ENCODE data around the gene HBG2. TPM values are rescaled to one million over a fixed set of nuclear protein-coding genes. Genes with fewer than 3 reads are reported as not detected.
"Not testable (repeated sequence)": the region's sequence is repeated elsewhere in the genome, so short reads cannot be mapped to it uniquely, and the experiment has no call there.

Gene HBG2
- total and polyA plus RNA-seq, 4 experiments from 2014 or later: not detected

GRCh38 chr11:5269715-5270147 is 15.2 kb upstream of the HBG2 start, which contains the start of gene HBE1:
TSS of gene HBE1 (minus strand) at chr11:5269945. CDS start at chr11:5269890, 55 bp downstream.
- H3K4me1 Mint-ChIP-seq: no peaks in the 10 kb centered on the region
- CTCF ChIA-PET (ENCODE audit: partially characterized antibody): no interaction called here
- H3K4me1 ChIP-seq (ENCODE audit: insufficient read depth, low read length): no peaks in the 10 kb centered on the region
- POLR2A ChIA-PET (ENCODE audit: partially characterized antibody): no interaction called here
- H3K4me3 ChIP-seq (ENCODE audit: low read length in 2 of 2): no peak within 1 kb of the TSS
- peaks cover 0 to 2% of the 10 kb centered on the region in 2 donors for H3K27me3 Mint-ChIP-seq
- no peak for DNase-seq
- H3K27ac Mint-ChIP-seq: no peak within 1 kb of the TSS
- peaks cover 0 to 3% (median 0%) of the 10 kb centered on the region in 8 donors for H3K9me3 Mint-ChIP-seq
- no peak within 1 kb of the TSS for H3K4me3 Mint-ChIP-seq
- H3K36me3 Mint-ChIP-seq: no peaks in the 10 kb centered on the region
- intact Hi-C loops (cut with micrococcal nuclease): no loop called here
- no peak within 1 kb of the TSS for H3K27ac ChIP-seq (ENCODE audit: low read depth, low read length)
- no peaks in the 10 kb centered on the region for H3K9me3 ChIP-seq (ENCODE audit: control insufficient read depth in 1 of 2, low read length in 2 of 2)
- no peaks in the 10 kb centered on the region for H3K36me3 ChIP-seq (ENCODE audit: insufficient read depth, low read length)
- H3K27me3 ChIP-seq (ENCODE audit: insufficient read depth, low read length): no peaks in the 10 kb centered on the region

- POLR2A ChIA-PET (ENCODE audit: partially characterized antibody): no interaction called here
These were observed 12.5 kb upstream of the HBG2 start for GRCh38 chr11:5267033-5267563.

GRCh38 chr11:5266609-5267008 is 12.0 kb upstream of the HBG2 start:
- no peak for DNase-seq
- Mint-ChIP-seq H3K27ac (no peak overlapping the region), H3K4me3 (no peak overlapping the region), H3K4me1 (no peaks in the 10 kb centered on the region), H3K9me3 (peaks cover 0 to 10% (median 0%) of the 10 kb centered on the region in 8 donors), H3K27me3 (peaks cover 2 to 3% of the 10 kb centered on the region in 2 donors), H3K36me3 (no peaks in the 10 kb centered on the region)
- ChIA-PET CTCF (ENCODE audit: partially characterized antibody) (no interaction called here), POLR2A (ENCODE audit: partially characterized antibody) (no interaction called here)
- no peaks in the 10 kb centered on the region for H3K9me3 ChIP-seq (ENCODE audit: control insufficient read depth in 1 of 2, low read length in 2 of 2)
- H3K27me3 ChIP-seq (ENCODE audit: insufficient read depth, low read length): no peaks in the 10 kb centered on the region
- H3K27ac ChIP-seq (ENCODE audit: low read depth, low read length): no peak overlapping the region
- intact Hi-C loops (cut with micrococcal nuclease): no loop called here
- no peaks in the 10 kb centered on the region for H3K36me3 ChIP-seq (ENCODE audit: insufficient read depth, low read length)
- H3K4me3 ChIP-seq (ENCODE audit: low read length in 2 of 2): no peak overlapping the region
- H3K4me1 ChIP-seq (ENCODE audit: insufficient read depth, low read length): no peaks in the 10 kb centered on the region

More at GRCh38 chr11:5267033-5267563, 12.5 kb upstream of the HBG2 start:
- DNase-seq: no peak
- Mint-ChIP-seq H3K27me3 (peaks cover 2 to 3% of the 10 kb centered on the region in 2 donors), H3K27ac (no peak overlapping the region), H3K9me3 (peaks cover 0 to 9% (median 0%) of the 10 kb centered on the region in 8 donors), H3K36me3 (no peaks in the 10 kb centered on the region), H3K4me1 (no peaks in the 10 kb centered on the region), H3K4me3 (no peak overlapping the region)
- H3K27ac ChIP-seq (ENCODE audit: low read depth, low read length): no peak overlapping the region
- no peaks in the 10 kb centered on the region for H3K36me3 ChIP-seq (ENCODE audit: insufficient read depth, low read length)
- no peaks in the 10 kb centered on the region for H3K9me3 ChIP-seq (ENCODE audit: control insufficient read depth in 1 of 2, low read length in 2 of 2)
- no peaks in the 10 kb centered on the region for H3K27me3 ChIP-seq (ENCODE audit: insufficient read depth, low read length)
- CTCF ChIA-PET (ENCODE audit: partially characterized antibody): no interaction called here
- intact Hi-C loops (cut with micrococcal nuclease): no loop called here
- no peak overlapping the region for H3K4me3 ChIP-seq (ENCODE audit: low read length in 2 of 2)
- H3K4me1 ChIP-seq (ENCODE audit: insufficient read depth, low read length): no peaks in the 10 kb centered on the region

- Mint-ChIP-seq H3K27ac (no peak overlapping the region), H3K36me3 (no peaks in the 10 kb centered on the region), H3K4me3 (no peak overlapping the region), H3K4me1 (no peaks in the 10 kb centered on the region), H3K27me3 (peaks cover 0 to 3% of the 10 kb centered on the region in 2 donors), H3K9me3 (peaks cover 0 to 14% (median 0%) of the 10 kb centered on the region in 8 donors)
- H3K4me3 ChIP-seq (ENCODE audit: low read length in 2 of 2): no peak overlapping the region
- ChIA-PET CTCF (ENCODE audit: partially characterized antibody) (no interaction called here), POLR2A (ENCODE audit: partially characterized antibody) (no interaction called here)
- no peaks in the 10 kb centered on the region for H3K27me3 ChIP-seq (ENCODE audit: insufficient read depth, low read length)
- H3K9me3 ChIP-seq (ENCODE audit: control insufficient read depth in 1 of 2, low read length in 2 of 2): no peaks in the 10 kb centered on the region
- no peaks in the 10 kb centered on the region for H3K4me1 ChIP-seq (ENCODE audit: insufficient read depth, low read length)
- intact Hi-C loops (cut with micrococcal nuclease): no loop called here
- no peaks in the 10 kb centered on the region for H3K36me3 ChIP-seq (ENCODE audit: insufficient read depth, low read length)
- DNase-seq: no peak
- H3K27ac ChIP-seq (ENCODE audit: low read depth, low read length): no peak overlapping the region
These were observed 11.3 kb upstream of the HBG2 start for GRCh38 chr11:5265832-5266231.

GRCh38 chr11:5258543-5259262 is 4.1 kb upstream of the HBG2 start:
- ChIA-PET CTCF (ENCODE audit: partially characterized antibody) (no interaction called here), POLR2A (ENCODE audit: partially characterized antibody) (no interaction called here)
- Mint-ChIP-seq H3K4me3 (no peak overlapping the region), H3K4me1 (no peaks in the 10 kb centered on the region), H3K27me3 (peaks cover 0 to 4% of the 10 kb centered on the region in 2 donors), H3K9me3 (peaks cover 0 to 33% (median 8%) of the 10 kb centered on the region in 8 donors), H3K36me3 (peaks cover 0 to 3% of the 10 kb centered on the region in 2 donors), H3K27ac (no peak overlapping the region)
- Histone ChIP-seq H3K4me1 (ENCODE audit: insufficient read depth, low read length) (no peaks in the 10 kb centered on the region), H3K9me3 (ENCODE audit: control insufficient read depth in 1 of 2, low read length in 2 of 2) (no peaks in the 10 kb centered on the region), H3K4me3 (ENCODE audit: low read length in 2 of 2) (no peak overlapping the region), H3K27ac (ENCODE audit: low read depth, low read length) (no peak overlapping the region), H3K27me3 (ENCODE audit: insufficient read depth, low read length) (no peaks in the 10 kb centered on the region), H3K36me3 (ENCODE audit: insufficient read depth, low read length) (no peaks in the 10 kb centered on the region)
- no peak for DNase-seq
- intact Hi-C loops (cut with micrococcal nuclease): no loop called here

GRCh38 chr11:5257296-5257695 is 2.7 kb upstream of the HBG2 start:
- intact Hi-C loops (cut with micrococcal nuclease): no loop called here
- peaks cover 0 to 31% (median 8%) of the 10 kb centered on the region in 8 donors for H3K9me3 Mint-ChIP-seq
- H3K36me3 ChIP-seq (ENCODE audit: insufficient read depth, low read length): no peaks in the 10 kb centered on the region
- no peaks in the 10 kb centered on the region for H3K4me1 Mint-ChIP-seq
- H3K4me1 ChIP-seq (ENCODE audit: insufficient read depth, low read length): no peaks in the 10 kb centered on the region
- peaks cover 0 to 3% of the 10 kb centered on the region in 2 donors for H3K36me3 Mint-ChIP-seq
- DNase-seq: no peak
- no peak overlapping the region for H3K27ac Mint-ChIP-seq
- POLR2A ChIA-PET (ENCODE audit: partially characterized antibody): no interaction called here
- no peak overlapping the region for H3K4me3 Mint-ChIP-seq
- no peaks in the 10 kb centered on the region for H3K27me3 ChIP-seq (ENCODE audit: insufficient read depth, low read length)
- no peak overlapping the region for H3K4me3 ChIP-seq (ENCODE audit: low read length in 2 of 2)
- H3K9me3 ChIP-seq (ENCODE audit: control insufficient read depth in 1 of 2, low read length in 2 of 2): no peaks in the 10 kb centered on the region
- no peak overlapping the region for H3K27ac ChIP-seq (ENCODE audit: low read depth, low read length)
- peaks cover 0 to 4% of the 10 kb centered on the region in 2 donors for H3K27me3 Mint-ChIP-seq
- CTCF ChIA-PET (ENCODE audit: partially characterized antibody): no interaction called here

- H3K27me3 Mint-ChIP-seq; H3K36me3 ChIP-seq (ENCODE audit: insufficient read depth, low read length); DNase-seq; H3K4me1 ChIP-seq (ENCODE audit: insufficient read depth, low read length); POLR2A ChIA-PET (ENCODE audit: partially characterized antibody); H3K36me3 Mint-ChIP-seq; H3K4me3 ChIP-seq (ENCODE audit: low read length in 2 of 2); H3K9me3 ChIP-seq (ENCODE audit: control insufficient read depth in 1 of 2, low read length in 2 of 2); H3K27ac Mint-ChIP-seq; intact Hi-C loops (cut with micrococcal nuclease); H3K27ac ChIP-seq (ENCODE audit: low read depth, low read length); H3K27me3 ChIP-seq (ENCODE audit: insufficient read depth, low read length); CTCF ChIA-PET (ENCODE audit: partially characterized antibody); H3K4me3 Mint-ChIP-seq; H3K4me1 Mint-ChIP-seq: not testable (repeated sequence)
- peaks cover 0 to 11% (median 0%) of the 10 kb centered on the region in 8 donors for H3K9me3 Mint-ChIP-seq
These were observed 558 bp downstream of the HBG2 start for GRCh38 chr11:5254023-5254422.
